ENCODE results near the gene TTC16. TPM values are rescaled to one million over a fixed set of nuclear protein-coding genes. Genes with fewer than 3 reads are reported as not detected.

Gene TTC16, protein sequence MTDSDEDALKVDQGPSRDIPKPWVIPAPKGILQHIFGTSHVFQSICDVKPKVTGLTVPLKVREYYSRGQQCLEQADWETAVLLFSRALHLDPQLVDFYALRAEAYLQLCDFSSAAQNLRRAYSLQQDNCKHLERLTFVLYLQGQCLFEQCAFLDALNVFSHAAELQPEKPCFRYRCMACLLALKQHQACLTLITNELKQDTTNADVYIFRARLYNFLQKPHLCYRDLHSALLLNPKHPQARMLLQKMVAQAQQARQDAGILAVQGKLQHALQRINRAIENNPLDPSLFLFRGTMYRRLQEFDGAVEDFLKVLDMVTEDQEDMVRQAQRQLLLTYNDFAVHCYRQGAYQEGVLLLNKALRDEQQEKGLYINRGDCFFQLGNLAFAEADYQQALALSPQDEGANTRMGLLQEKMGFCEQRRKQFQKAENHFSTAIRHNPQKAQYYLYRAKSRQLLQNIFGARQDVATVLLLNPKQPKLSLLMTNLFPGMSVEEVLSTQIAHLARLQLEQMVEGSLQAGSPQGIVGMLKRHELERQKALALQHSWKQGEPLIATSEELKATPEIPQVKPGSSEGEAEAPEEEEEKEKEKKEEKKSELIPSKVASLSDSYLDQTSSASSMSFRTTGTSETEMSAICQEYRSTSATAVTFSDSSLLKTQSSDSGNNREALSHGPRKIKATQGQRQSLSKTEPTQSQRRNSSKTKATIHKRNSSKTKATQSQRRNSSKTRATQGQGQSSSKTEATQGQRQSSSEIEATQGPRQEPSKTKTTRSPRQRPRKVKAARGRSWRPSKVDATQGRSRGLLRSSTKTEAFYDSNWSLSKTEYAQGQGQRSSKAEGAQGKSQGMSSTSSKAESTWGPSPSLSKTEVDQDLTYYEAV
- polyA plus RNA-seq (0.11 and 0.26 TPM in 2 replicates), polyA minus RNA-seq (not detected in 2 replicates)

DNA sequence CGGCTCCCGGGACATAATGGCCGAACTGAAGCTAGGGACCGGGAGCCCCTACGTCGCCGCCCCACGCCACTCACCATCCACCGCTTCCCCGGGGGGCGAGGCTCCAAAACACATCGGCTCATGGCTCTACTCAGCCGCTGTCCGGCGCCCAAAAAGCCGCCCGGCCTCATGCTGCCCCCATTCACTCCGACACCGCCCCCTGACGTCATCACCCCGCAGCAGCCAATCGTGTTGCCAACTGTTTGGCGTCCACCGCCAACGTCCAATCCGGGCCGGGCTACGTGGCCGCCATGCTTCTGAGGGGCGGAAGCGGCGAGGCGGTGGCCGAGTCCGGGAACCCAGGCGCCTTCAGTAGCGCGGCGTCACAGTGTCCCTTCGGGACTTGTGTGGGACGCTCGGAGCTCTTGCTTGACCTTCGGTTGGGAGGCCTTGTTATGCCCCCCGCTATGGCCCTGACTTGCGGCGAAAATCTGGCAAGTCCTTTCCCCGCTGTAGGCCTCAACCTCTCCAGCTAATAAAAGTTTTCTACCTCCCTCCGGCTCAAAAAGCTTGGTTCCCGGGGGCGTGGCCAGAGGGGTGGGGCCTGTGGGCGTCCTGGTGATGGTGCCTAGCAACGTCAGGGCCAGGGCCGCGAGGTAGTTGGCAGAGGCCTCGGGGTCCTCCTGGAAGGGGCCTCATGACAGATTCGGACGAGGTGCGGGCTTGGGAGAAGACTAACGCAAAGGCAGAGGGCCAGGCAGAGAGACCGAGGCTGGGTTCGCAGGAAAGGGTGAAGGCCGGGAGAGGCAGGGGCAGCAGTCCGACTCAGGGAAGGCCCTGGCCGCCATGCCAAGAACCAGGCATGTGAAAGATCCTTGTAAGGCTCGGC, at the start of gene TTC16, which contains the start of gene PTRH1:
Gene TTC16 (plus strand): TSS at position 610 of the 868 bp plus-strand sequence. CDS start 67 bp downstream, at position 677.
Gene PTRH1 (minus strand): TSS at position 194 of the 868 bp plus-strand sequence. CDS start 24 bp downstream, at position 170.
- peak; percentile 9 for TF ChIP-seq CTCF (IDR thresholded peaks at IDR 0.05; ENCODE audit: poor library complexity, severe bottlenecking)
- TF ChIP-seq EP300 (conservative IDR thresholded peaks at IDR 0.05; ENCODE audit: poor library complexity, severe bottlenecking), result no peak
- peak; percentile 78 for TF ChIP-seq MXI1 (conservative IDR thresholded peaks at IDR 0.05; ENCODE audit: poor library complexity, severe bottlenecking)
- TF ChIP-seq SMC3 (conservative IDR thresholded peaks at IDR 0.05; ENCODE audit: poor library complexity), result no peak
- peak; percentile 34 for TF ChIP-seq POLR2AphosphoS5 (IDR thresholded peaks at IDR 0.05)
- TF ChIP-seq RAD21 (conservative IDR thresholded peaks at IDR 0.05), result no peak
- no peak for TF ChIP-seq TAF1 (IDR thresholded peaks at IDR 0.05; ENCODE audit: low read depth)
- Histone ChIP-seq H3K4me2 (ENCODE audit: low read length) (peak within 1 kb of the TSS; percentile 34), H4K20me1 (ENCODE audit: insufficient read depth) (no peaks in the 10 kb centered on the region), H3K9me2 (ENCODE audit: insufficient read depth, low read length) (no peaks in the 10 kb centered on the region), H3F3A (ENCODE audit: insufficient read depth, low read length, poor library complexity, severe bottlenecking) (no peaks in the 10 kb centered on the region), H3K79me2 (replicated peaks; ENCODE audit: insufficient read depth, low read length) (no peaks in the 10 kb centered on the region), H3K9me3 (ENCODE audit: low read length) (no peaks in the 10 kb centered on the region), H3K4me3 (ENCODE audit: low read length) (peak within 1 kb of the TSS; percentile 87), H3K36me3 (ENCODE audit: insufficient read depth, low read length) (no peaks in the 10 kb centered on the region), H2AFZ (ENCODE audit: low read depth, low read length) (peak within 1 kb of the TSS; percentile 75), H3K9ac (ENCODE audit: low read length) (peak within 1 kb of the TSS; percentile 62), H3K27ac (ENCODE audit: low read length) (no peak within 1 kb of the TSS), H3K27me3 (ENCODE audit: insufficient read depth, low read depth, low read length) (no peaks in the 10 kb centered on the region)

DNA sequence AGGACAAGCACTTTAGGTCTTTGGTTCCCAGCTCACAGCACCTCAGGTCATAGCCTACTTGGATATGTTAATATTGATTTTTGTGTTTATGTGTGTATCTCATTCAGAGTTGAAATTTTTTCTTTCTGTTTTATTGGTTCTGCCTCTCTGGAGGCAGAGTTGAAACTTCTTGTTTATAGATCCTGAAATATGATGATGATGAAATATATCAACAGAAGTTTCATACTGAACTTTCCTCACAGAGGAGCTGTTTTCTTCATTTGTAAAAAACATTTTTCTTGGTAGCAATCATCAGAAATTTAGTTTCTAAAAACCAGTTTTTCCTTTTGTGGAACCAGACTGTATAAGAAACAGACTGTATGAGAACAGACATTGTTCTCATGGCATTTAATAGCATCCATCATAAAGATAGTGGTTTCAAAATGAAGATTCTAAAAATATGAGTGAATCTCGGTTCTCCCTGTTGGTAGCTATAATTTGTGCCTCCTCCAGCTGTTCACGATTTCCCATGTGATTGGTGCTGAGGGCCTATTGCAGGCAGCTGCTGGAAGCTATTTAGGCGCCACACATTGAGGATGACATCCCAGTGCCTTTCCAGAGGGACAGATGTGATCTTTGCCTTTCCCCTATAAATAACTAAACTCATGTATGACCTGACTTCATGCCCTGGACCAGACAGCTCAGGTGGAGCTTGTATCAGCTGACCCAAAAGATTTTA, 48.6 kb upstream of the TTC16 start:
- H3K27me3 ChIP-seq (ENCODE audit: insufficient read depth, low read depth, low read length), result no peaks in the 10 kb centered on the region
- no peaks in the 10 kb centered on the region for H4K20me1 ChIP-seq (ENCODE audit: insufficient read depth)
- no peak overlapping the region for H3K4me2 ChIP-seq (ENCODE audit: low read length)
- no peaks in the 10 kb centered on the region for H3F3A ChIP-seq (ENCODE audit: insufficient read depth, low read length, poor library complexity, severe bottlenecking)
- no peak overlapping the region for H3K4me3 ChIP-seq (ENCODE audit: low read length)
- H3K9me2 ChIP-seq (ENCODE audit: insufficient read depth, low read length), result no peaks in the 10 kb centered on the region
- no peak overlapping the region for H3K9ac ChIP-seq (ENCODE audit: low read length)
- H2AFZ ChIP-seq (ENCODE audit: low read depth, low read length), result no peak overlapping the region
- no peak overlapping the region for H3K27ac ChIP-seq (ENCODE audit: low read length)
- no peaks in the 10 kb centered on the region for H3K79me2 ChIP-seq (replicated peaks; ENCODE audit: insufficient read depth, low read length)
- TF ChIP-seq EP300 (conservative IDR thresholded peaks at IDR 0.05; ENCODE audit: poor library complexity, severe bottlenecking) (no peak), POLR2AphosphoS5 (IDR thresholded peaks at IDR 0.05) (no peak), EZH2 (IDR thresholded peaks at IDR 0.05; ENCODE audit: borderline replicate concordance, insufficient read depth, low read length, poor library complexity, severe bottlenecking) (no peak), RAD21 (conservative IDR thresholded peaks at IDR 0.05) (no peak), MXI1 (conservative IDR thresholded peaks at IDR 0.05; ENCODE audit: poor library complexity, severe bottlenecking) (no peak), SMC3 (conservative IDR thresholded peaks at IDR 0.05; ENCODE audit: poor library complexity) (no peak), TAF1 (IDR thresholded peaks at IDR 0.05; ENCODE audit: low read depth) (no peak), REST (IDR thresholded peaks at IDR 0.05; ENCODE audit: borderline replicate concordance) (no peak), CTCF (IDR thresholded peaks at IDR 0.05; ENCODE audit: poor library complexity, severe bottlenecking) (no peak)
- H3K9me3 ChIP-seq (ENCODE audit: low read length), result no peaks in the 10 kb centered on the region
- peaks cover 12% of the 10 kb centered on the region for H3K36me3 ChIP-seq (ENCODE audit: insufficient read depth, low read length)

Data from neural cell (in vitro differentiated cells).